ENCODE results near the gene LMX1B.

LMX1B gene

DNA sequence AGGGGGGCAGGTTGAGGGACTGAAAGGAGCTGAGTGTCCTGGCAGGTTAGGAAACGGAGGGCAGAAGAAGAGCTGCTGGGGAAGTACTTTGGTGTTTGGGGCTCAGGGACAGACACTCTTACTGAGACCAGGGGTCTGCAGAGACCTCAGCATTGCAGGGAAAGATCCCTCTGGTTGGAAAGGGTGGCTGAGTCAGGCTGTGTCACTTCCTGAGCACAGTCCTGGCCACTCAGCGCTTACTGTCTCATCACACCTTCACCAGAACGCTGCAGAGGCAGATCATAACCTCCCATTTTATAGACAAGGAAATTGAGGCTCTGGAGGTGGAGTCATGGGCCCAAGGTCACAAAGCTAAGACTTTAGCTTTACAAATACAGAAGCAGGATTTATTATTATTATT lies 54.3 kb downstream of the LMX1B start:
- H3K36me3 ChIP-seq (ENCODE audit: control insufficient read depth, insufficient read depth, low read length, severe bottlenecking) = no peaks in the 10 kb centered on the region
- no peak overlapping the region for H3K4me3 ChIP-seq (ENCODE audit: low read length)
- H3K9me3 ChIP-seq (ENCODE audit: control insufficient read depth, low read length) = no peaks in the 10 kb centered on the region
- H3K4me1 ChIP-seq (ENCODE audit: control insufficient read depth, insufficient read depth, low read length) = no peaks in the 10 kb centered on the region
- H3K27me3 ChIP-seq (replicated peaks; ENCODE audit: control insufficient read depth, insufficient read depth, low read length) = peaks cover 62% of the 10 kb centered on the region
- H3K9ac ChIP-seq (ENCODE audit: low read length) = no peak overlapping the region
- DNase-seq (ENCODE audit: low read depth) = no peak

DNA sequence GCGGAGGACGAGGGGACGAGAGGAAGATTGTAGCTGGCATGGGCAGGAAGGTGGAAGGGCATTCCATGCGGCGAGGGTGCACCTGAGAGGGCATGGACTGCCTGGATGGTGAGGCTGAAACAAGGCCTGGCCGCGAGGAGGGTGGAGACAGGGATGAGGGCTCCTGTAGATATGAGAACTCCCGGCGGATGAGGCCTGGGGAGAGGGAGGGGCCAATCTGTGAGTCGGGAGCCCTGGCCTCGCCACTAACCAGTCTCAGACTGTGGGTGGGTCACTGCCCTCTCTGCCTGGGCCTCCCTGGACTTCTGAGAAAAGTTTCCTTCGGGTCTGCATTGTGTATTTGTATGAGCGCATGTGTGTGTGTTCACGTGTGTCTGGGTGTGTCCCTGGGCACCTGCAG lies 55.4 kb downstream of the LMX1B start:
- H3K4me1 ChIP-seq (ENCODE audit: control insufficient read depth, insufficient read depth, low read length) = no peaks in the 10 kb centered on the region
- no peaks in the 10 kb centered on the region for H3K9me3 ChIP-seq (ENCODE audit: control insufficient read depth, low read length)
- DNase-seq (ENCODE audit: low read depth) = no peak
- peaks cover 61% of the 10 kb centered on the region for H3K27me3 ChIP-seq (replicated peaks; ENCODE audit: control insufficient read depth, insufficient read depth, low read length)
- H3K9ac ChIP-seq (ENCODE audit: low read length) = no peak overlapping the region
- H3K36me3 ChIP-seq (ENCODE audit: control insufficient read depth, insufficient read depth, low read length, severe bottlenecking) = no peaks in the 10 kb centered on the region
- H3K4me3 ChIP-seq (ENCODE audit: low read length) = no peak overlapping the region

DNA sequence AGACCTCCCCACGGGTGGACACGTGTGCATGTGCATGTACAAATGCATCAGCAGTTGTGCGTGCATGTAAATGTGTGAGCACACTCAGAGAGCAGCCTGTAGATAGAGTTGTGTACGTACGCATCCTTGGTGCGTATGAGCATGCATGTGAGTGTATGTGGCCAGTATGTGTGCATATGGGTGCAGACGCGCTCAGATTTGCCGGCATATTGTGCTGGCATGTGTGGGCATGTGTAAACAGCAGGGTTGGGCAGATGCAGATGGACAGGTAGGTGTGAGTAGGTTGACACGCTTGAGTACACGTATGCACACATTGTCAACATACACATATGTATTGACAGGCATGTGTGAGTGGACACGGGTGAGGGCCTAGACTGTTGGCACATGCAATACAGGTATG lies 56.5 kb downstream of the LMX1B start:
- H3K9ac ChIP-seq (ENCODE audit: low read length) = no peak overlapping the region
- no peaks in the 10 kb centered on the region for H3K4me1 ChIP-seq (ENCODE audit: control insufficient read depth, insufficient read depth, low read length)
- H3K9me3 ChIP-seq (ENCODE audit: control insufficient read depth, low read length) = no peaks in the 10 kb centered on the region
- H3K36me3 ChIP-seq (ENCODE audit: control insufficient read depth, insufficient read depth, low read length, severe bottlenecking) = no peaks in the 10 kb centered on the region
- no peak overlapping the region for H3K4me3 ChIP-seq (ENCODE audit: low read length)
- DNase-seq (ENCODE audit: low read depth) = no peak
- H3K27me3 ChIP-seq (replicated peaks; ENCODE audit: control insufficient read depth, insufficient read depth, low read length) = peaks cover 61% of the 10 kb centered on the region

DNA sequence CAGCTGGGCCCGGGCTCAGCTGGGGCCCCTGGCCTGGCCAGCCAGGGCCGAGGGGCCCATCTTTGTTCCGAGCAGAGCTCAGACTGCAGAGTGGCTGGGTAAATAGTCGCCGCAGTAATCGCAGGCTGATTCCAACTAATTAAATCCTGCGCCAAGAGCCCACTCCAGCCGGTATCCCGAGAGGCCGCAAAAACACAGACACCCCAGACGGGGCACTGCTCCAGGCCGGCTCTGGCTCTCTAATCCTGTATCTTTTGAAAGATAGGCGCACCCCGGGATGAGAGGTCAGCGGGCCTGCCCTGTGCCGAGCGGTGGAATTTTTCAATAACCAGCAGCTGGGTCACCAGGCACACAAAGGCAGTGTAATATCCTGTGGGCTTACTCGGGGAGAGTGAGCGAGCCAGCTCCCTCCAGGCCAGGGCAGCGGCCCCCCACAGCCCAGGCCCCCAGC lies 57.7 kb downstream of the LMX1B start:
- no peak overlapping the region for H3K9ac ChIP-seq (ENCODE audit: low read length)
- no peak for DNase-seq (ENCODE audit: low read depth)
- no peaks in the 10 kb centered on the region for H3K4me1 ChIP-seq (ENCODE audit: control insufficient read depth, insufficient read depth, low read length)
- H3K4me3 ChIP-seq (ENCODE audit: low read length) = no peak overlapping the region
- no peaks in the 10 kb centered on the region for H3K36me3 ChIP-seq (ENCODE audit: control insufficient read depth, insufficient read depth, low read length, severe bottlenecking)
- peaks cover 55% of the 10 kb centered on the region for H3K27me3 ChIP-seq (replicated peaks; ENCODE audit: control insufficient read depth, insufficient read depth, low read length)
- no peaks in the 10 kb centered on the region for H3K9me3 ChIP-seq (ENCODE audit: control insufficient read depth, low read length)

DNA sequence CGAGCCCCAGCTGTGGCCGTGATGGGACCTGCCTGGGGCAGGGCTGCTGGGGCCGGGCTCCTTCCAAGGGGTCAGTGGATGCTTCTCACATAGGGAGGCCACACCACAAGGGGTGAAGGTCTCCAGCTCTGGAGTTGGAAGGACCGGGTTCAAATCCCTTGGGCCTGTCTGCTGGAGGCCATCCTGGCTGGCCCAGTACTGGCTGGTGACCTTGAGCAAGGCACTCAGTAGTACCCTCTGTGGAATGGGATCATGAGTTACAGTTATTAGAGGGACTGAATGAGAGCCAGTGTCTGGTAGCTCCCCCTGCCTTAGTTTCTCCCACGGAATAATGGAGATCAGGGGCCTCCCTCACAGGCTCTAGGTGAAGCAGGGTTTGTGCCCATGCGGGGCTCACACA lies 58.3 kb downstream of the LMX1B start:
- no peak overlapping the region for H3K4me3 ChIP-seq (ENCODE audit: low read length)
- H3K9me3 ChIP-seq (ENCODE audit: control insufficient read depth, low read length) = no peaks in the 10 kb centered on the region
- H3K36me3 ChIP-seq (ENCODE audit: control insufficient read depth, insufficient read depth, low read length, severe bottlenecking) = no peaks in the 10 kb centered on the region
- H3K9ac ChIP-seq (ENCODE audit: low read length) = no peak overlapping the region
- H3K27me3 ChIP-seq (replicated peaks; ENCODE audit: control insufficient read depth, insufficient read depth, low read length) = peaks cover 59% of the 10 kb centered on the region
- no peak for DNase-seq (ENCODE audit: low read depth)
- H3K4me1 ChIP-seq (ENCODE audit: control insufficient read depth, insufficient read depth, low read length) = no peaks in the 10 kb centered on the region

DNA sequence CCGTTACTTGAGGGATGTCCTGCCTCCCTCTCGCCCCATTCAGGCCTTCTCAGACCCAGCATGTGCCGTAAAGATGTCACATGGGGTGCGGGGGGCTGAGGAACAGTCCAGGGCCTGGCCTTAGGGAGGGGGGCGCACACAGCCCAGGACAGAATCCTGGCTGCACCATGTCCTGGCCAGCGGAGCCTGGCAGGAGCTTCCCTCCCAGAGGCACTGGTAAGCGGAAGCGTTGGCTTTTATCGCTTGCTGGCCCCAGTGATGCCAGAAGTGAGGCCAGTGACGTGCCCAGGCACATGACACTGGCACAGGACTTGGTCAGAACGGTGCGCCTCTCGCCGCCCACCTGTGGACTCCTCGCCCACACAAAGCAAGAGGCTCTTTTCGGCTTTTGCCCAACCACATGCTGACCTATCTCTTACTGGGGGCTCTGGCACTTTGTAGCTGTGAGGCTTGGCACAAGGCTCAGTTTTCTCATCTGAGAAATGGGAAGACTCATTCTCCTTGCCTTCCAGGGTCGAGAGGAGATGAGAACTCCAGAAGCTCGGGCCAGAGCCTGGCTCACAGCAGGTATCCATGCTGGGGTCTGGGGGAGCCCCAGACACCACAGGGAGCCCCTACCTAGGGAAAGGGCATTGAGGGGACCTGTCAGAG lies 59.0 kb downstream of the LMX1B start:
- Histone ChIP-seq H3K4me1 (ENCODE audit: control insufficient read depth, insufficient read depth, low read length) (no peaks in the 10 kb centered on the region), H3K4me3 (ENCODE audit: low read length) (no peak overlapping the region), H3K9ac (ENCODE audit: low read length) (no peak overlapping the region), H3K9me3 (ENCODE audit: control insufficient read depth, low read length) (no peaks in the 10 kb centered on the region), H3K36me3 (ENCODE audit: control insufficient read depth, insufficient read depth, low read length, severe bottlenecking) (no peaks in the 10 kb centered on the region), H3K27me3 (replicated peaks; ENCODE audit: control insufficient read depth, insufficient read depth, low read length) (peaks cover 59% of the 10 kb centered on the region)
- DNase-seq (ENCODE audit: low read depth) = no peak

DNA sequence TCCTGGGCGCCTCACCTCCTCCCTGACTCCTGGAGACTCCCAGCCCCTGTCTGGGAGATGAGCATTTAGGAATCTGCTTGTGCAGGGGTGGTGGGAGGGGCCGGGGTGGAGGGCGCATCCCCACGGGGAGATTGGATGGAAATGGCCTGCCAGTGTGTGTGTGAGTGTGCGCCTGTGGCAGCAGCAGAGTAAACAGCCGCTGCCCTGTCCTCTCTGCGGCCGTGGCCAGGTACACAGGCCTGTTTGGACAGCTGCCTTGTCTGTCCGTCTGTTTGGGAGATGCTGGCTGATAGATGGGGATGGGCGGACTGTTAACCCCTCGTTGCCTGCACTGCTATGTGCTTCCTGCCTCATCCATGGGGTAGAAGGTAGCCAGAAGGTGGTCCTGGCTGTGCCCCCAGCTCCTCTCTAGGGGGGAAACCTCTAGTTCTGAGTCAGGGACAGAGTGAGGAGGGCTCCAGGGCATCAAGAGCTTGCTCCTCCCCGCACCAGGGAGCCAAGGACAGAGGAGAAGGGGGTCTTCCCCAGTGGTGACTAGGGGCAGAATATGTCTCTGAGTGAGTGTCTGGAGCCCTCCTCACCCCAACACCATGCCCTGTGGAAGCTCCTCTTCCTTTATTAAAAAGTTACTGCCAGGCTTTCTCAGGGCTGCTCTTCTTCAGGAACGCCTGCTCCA lies 60.1 kb downstream of the LMX1B start:
- no peaks in the 10 kb centered on the region for H3K36me3 ChIP-seq (ENCODE audit: control insufficient read depth, insufficient read depth, low read length, severe bottlenecking)
- no peaks in the 10 kb centered on the region for H3K9me3 ChIP-seq (ENCODE audit: control insufficient read depth, low read length)
- peaks cover 55% of the 10 kb centered on the region for H3K27me3 ChIP-seq (replicated peaks; ENCODE audit: control insufficient read depth, insufficient read depth, low read length)
- H3K4me1 ChIP-seq (ENCODE audit: control insufficient read depth, insufficient read depth, low read length) = no peaks in the 10 kb centered on the region
- no peak overlapping the region for H3K4me3 ChIP-seq (ENCODE audit: low read length)
- no peak overlapping the region for H3K9ac ChIP-seq (ENCODE audit: low read length)
- no peak for DNase-seq (ENCODE audit: low read depth)

DNA sequence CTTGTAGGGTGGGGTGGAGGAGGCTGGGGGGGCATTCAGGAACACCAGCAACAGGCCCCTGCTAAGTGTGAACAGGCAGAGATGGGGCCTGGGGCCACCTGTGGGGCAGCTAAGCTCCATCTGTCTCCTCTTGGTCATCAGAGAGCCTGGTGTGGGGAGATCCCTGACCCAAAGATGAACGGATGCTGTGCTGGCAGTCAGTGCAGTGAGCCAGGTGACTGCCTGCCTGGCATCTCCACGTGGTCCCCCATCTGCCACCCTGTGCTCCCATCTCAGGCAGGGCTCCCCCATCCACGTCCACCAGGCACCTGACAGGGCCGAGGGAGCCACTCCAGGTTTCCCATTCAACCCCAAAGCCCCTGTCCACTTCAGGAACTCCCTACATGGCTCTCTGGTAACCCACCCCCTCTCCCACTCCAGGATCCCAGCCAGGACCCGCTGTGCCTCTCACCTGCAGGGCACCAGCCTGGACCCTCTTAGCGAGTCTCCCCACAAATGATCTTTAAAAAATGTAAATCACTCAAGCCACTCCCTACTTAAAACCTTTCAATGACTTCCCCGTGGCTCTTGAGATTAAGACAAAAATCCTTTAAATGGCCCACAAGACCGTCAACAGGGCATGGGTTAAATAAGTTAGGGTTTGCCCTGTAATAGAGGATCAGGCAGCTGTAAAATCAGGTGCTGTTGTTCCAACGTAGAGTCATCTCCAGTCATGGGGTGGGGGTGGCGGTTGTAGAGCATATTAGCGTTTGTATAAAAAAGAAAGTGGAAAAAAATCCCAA lies 60.8 kb downstream of the LMX1B start:
- no peaks in the 10 kb centered on the region for H3K36me3 ChIP-seq (ENCODE audit: control insufficient read depth, insufficient read depth, low read length, severe bottlenecking)
- H3K27me3 ChIP-seq (replicated peaks; ENCODE audit: control insufficient read depth, insufficient read depth, low read length) = peaks cover 51% of the 10 kb centered on the region
- no peaks in the 10 kb centered on the region for H3K4me1 ChIP-seq (ENCODE audit: control insufficient read depth, insufficient read depth, low read length)
- DNase-seq (ENCODE audit: low read depth) = no peak
- no peaks in the 10 kb centered on the region for H3K9me3 ChIP-seq (ENCODE audit: control insufficient read depth, low read length)
- H3K4me3 ChIP-seq (ENCODE audit: low read length) = no peak overlapping the region
- H3K9ac ChIP-seq (ENCODE audit: low read length) = no peak overlapping the region

DNA sequence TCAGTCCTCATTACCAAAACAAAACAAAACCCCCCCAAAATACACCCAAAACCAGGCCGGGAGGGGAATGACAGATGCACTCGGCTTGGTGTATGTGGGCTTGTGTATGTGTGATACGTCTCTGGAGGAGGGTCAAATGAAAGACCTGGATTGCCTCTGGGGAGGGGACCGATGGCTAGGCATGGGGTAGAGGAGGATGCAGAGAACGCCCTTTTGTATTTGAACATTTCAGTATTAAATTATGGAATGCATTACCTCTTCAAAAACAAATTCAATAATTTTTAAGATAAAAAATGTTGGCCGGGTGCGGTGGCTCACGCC lies 61.4 kb downstream of the LMX1B start:
- H3K36me3 ChIP-seq (ENCODE audit: control insufficient read depth, insufficient read depth, low read length, severe bottlenecking) = no peaks in the 10 kb centered on the region
- H3K4me1 ChIP-seq (ENCODE audit: control insufficient read depth, insufficient read depth, low read length) = no peaks in the 10 kb centered on the region
- no peak overlapping the region for H3K4me3 ChIP-seq (ENCODE audit: low read length)
- no peaks in the 10 kb centered on the region for H3K9me3 ChIP-seq (ENCODE audit: control insufficient read depth, low read length)
- peaks cover 50% of the 10 kb centered on the region for H3K27me3 ChIP-seq (replicated peaks; ENCODE audit: control insufficient read depth, insufficient read depth, low read length)
- DNase-seq (ENCODE audit: low read depth) = no peak
- H3K9ac ChIP-seq (ENCODE audit: low read length) = no peak overlapping the region

DNA sequence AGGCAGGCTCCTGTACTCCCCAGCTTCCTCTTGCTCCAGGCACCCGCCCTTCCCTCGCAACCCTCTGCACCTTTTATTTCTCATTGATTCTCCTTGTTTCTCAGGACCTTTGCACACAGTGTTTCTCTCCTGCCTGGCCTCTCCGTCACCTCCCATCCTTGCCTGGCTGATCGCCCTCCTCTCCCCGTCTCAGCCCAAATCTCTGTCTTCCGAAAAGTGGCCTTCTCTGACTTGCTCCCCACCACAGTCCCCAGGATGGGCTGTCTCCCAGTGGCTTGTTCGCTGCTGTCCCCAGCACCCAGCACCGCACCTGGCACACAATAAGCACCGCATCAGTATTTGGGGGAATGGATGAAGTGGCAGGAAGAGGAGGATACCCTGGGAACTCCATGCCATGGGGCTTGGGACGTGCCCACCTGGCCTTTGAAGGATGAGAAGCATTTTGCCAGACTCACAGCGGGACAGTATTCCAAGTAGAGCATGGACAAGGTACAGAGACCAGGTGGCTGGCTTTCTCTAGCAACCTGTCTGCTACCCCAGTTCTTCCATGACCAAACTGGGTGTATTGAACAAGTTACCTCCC lies 62.5 kb downstream of the LMX1B start:
- H3K9me3 ChIP-seq (ENCODE audit: control insufficient read depth, low read length) = no peaks in the 10 kb centered on the region
- no peak for DNase-seq (ENCODE audit: low read depth)

DNA sequence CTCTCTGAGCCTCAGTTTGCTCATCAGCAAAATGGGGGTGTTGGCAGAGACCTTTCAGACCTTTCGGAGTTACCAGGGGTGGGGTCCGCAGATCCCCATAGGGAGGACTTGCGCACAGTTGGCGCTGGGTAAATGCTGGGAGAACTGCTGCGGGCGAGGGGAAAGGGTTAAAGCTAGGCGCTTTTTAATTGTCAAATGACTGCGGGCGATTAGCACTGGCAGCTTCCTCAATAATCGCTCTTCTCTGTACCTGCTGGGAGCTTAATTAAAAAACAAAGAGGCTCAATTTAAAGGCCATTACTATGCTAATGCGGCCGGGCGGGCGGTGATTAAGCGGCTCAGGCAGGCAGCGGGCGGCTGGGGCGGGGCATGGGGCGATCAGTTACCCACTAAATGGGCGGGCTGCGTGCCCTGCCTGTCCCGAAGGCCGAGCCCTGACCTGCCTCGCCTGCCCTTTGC lies 63.0 kb downstream of the LMX1B start:
- Histone ChIP-seq H3K36me3 (ENCODE audit: control insufficient read depth, insufficient read depth, low read length, severe bottlenecking) (no peaks in the 10 kb centered on the region), H3K9ac (ENCODE audit: low read length) (no peak overlapping the region), H3K27me3 (replicated peaks; ENCODE audit: control insufficient read depth, insufficient read depth, low read length) (peaks cover 58% of the 10 kb centered on the region), H3K4me1 (ENCODE audit: control insufficient read depth, insufficient read depth, low read length) (no peaks in the 10 kb centered on the region), H3K4me3 (ENCODE audit: low read length) (no peak overlapping the region), H3K9me3 (ENCODE audit: control insufficient read depth, low read length) (no peaks in the 10 kb centered on the region)
- DNase-seq (ENCODE audit: low read depth) = peak; percentile 24

More for the DNA sequence above, 62.5 kb downstream of the LMX1B start:
- Histone ChIP-seq H3K9ac (ENCODE audit: low read length) (no peak overlapping the region), H3K4me1 (ENCODE audit: control insufficient read depth, insufficient read depth, low read length) (no peaks in the 10 kb centered on the region), H3K36me3 (ENCODE audit: control insufficient read depth, insufficient read depth, low read length, severe bottlenecking) (no peaks in the 10 kb centered on the region), H3K27me3 (replicated peaks; ENCODE audit: control insufficient read depth, insufficient read depth, low read length) (peaks cover 58% of the 10 kb centered on the region), H3K4me3 (ENCODE audit: low read length) (no peak overlapping the region)

Measured in adipocyte (in vitro differentiated cells).